ENCODE measurements around the gene IL20RA. TPM values are rescaled to one million over a fixed set of nuclear protein-coding genes. Genes with fewer than 3 reads are reported as not detected.

Gene IL20RA
- total and polyA plus RNA-seq, 2 of the 8 experiments (the other 6 are each of a cell fraction or from before 2014, with no cell fraction given) = 1.3 to 1.7 TPM

- peak overlapping the region; percentile 70 for H4K91ac ChIP-seq (replicated peaks; ENCODE audit: insufficient read length, low read length)
- peak overlapping the region in 1 of 4 experiments; percentile 74; a peak in 2 of 7 replicates for H3K9ac ChIP-seq (replicated peaks in 1 of 4; ENCODE audit: extremely low read depth in 1 of 4, low read depth in 3 of 4, low read length in 3 of 4)
- no peaks in the 10 kb centered on the region for H3K4me1 ChIP-seq (replicated peaks in 1 of 4; ENCODE audit: control insufficient read depth in 3 of 4, insufficient read depth in 4 of 4, low read length in 3 of 4)
- H2AFZ ChIP-seq (ENCODE audit: low read length) = peak overlapping the region; percentile 71; the same call in 1 of the 2 replicates
- peak overlapping the region; percentile 54; the same call in 1 of the 2 replicates for H4K8ac ChIP-seq (ENCODE audit: extremely low read depth, insufficient read depth, low read length)
- H3K27me3 ChIP-seq (replicated peaks in 1 of 4; ENCODE audit: control insufficient read depth in 3 of 4, extremely low read depth in 1 of 4, insufficient read depth in 3 of 4, low read length in 3 of 4) = peaks cover 0 to 30% (median 16%) of the 10 kb centered on the region in 4 experiments; a peak in 6 of 7 replicates
- H3K23me2 ChIP-seq (ENCODE audit: low read depth, low read length) = peaks cover 5% of the 10 kb centered on the region; the same call in 1 of the 2 replicates
- 9% methylated on average over 42 of the region's 42 CpGs; no CpG with 5 or more reads in 1 of the 2 experiments for WGBS, 2 experiments (ENCODE audit: extremely low coverage in 1 of 2, insufficient coverage in 1 of 2, insufficient read length in 1 of 2, insufficient replicate concordance in 2 of 2, low coverage in 1 of 2, low lambda C conversion rate in 2 of 2, missing lambda C conversion rate in 1 of 2)
- no peaks in the 10 kb centered on the region for H3K9me3 ChIP-seq (ENCODE audit: insufficient read depth in 2 of 2, low read depth in 1 of 2, low read length in 1 of 2)
- peak overlapping the region; percentile 53 to 78 for H3K4me2 ChIP-seq (ENCODE audit: insufficient read depth in 1 of 2, low read depth in 2 of 2, low read length in 2 of 2)
- H3K23ac ChIP-seq (ENCODE audit: insufficient read length) = no peak overlapping the region
- H4K5ac ChIP-seq (ENCODE audit: insufficient read length, low read depth, low read length) = no peak overlapping the region
- H3K79me1 ChIP-seq (ENCODE audit: low read depth, low read length) = no peaks in the 10 kb centered on the region
- FAIRE-seq (no peak), DNase-seq (ENCODE audit: low read depth in 1 of 2, low spot score in 2 of 2) (no peak)
- no peaks in the 10 kb centered on the region for H4K20me1 ChIP-seq (replicated peaks in 1 of 2; ENCODE audit: control insufficient read depth in 1 of 2, insufficient read depth in 2 of 2, low read length in 2 of 2)
- H3K36me3 ChIP-seq (ENCODE audit: control insufficient read depth in 2 of 4, insufficient read depth in 4 of 4, low read length in 3 of 4) = no peaks in the 10 kb centered on the region
- H2AK5ac ChIP-seq (ENCODE audit: low read depth, low read length) = no peak overlapping the region
- H2BK15ac ChIP-seq (ENCODE audit: low read length) = no peak overlapping the region
- no peaks in the 10 kb centered on the region for H3K79me2 ChIP-seq (ENCODE audit: control insufficient read depth in 1 of 2, insufficient read depth in 2 of 2, low read length in 2 of 2)
- no peak overlapping the region for H2BK12ac ChIP-seq (ENCODE audit: low read depth, low read length)
- no peak overlapping the region for H3K14ac ChIP-seq (ENCODE audit: insufficient read length)
- no peak overlapping the region for H3K18ac ChIP-seq (ENCODE audit: extremely low read depth, low read length)
- H3K27ac ChIP-seq (ENCODE audit: low read depth, low read length) = no peak overlapping the region
- H3K4me3 ChIP-seq (ENCODE audit: extremely low read depth in 1 of 4, insufficient read depth in 2 of 4, low read depth in 3 of 4, low read length in 4 of 4) = peak overlapping the region; percentile 45 to 77 (median 60)
- no peak overlapping the region for H2BK120ac ChIP-seq (replicated peaks; ENCODE audit: low read depth, low read length)
- no peak overlapping the region for H2BK20ac ChIP-seq (ENCODE audit: low read length)
- peak overlapping the region; percentile 37 for H3K56ac ChIP-seq (replicated peaks; ENCODE audit: insufficient read length, low read depth, low read length)
- no peak overlapping the region for H2BK5ac ChIP-seq (ENCODE audit: low read depth, low read length)
- TF ChIP-seq E2F6 (IDR thresholded peaks at IDR 0.05) (peak; percentile 82), RXRA (IDR thresholded peaks at IDR 0.05; ENCODE audit: insufficient read depth, low read depth, low read length) (no peak), JUN (IDR thresholded peaks at IDR 0.05; ENCODE audit: low read depth, low read length) (no peak), TAF1 (IDR thresholded peaks at IDR 0.05; ENCODE audit: low read depth, low read length) (0 out of 2 replicates have a peak, but pooled peaks have one; percentile 13), CHD2 (IDR thresholded peaks at IDR 0.05; ENCODE audit: low read length) (peak; percentile 81), TBP (IDR thresholded peaks at IDR 0.05; ENCODE audit: low read depth, low read length) (0 out of 2 replicates have a peak, but pooled peaks have one; percentile 10), USF2 (IDR thresholded peaks at IDR 0.05; ENCODE audit: low read length) (no peak), RNF2 (IDR thresholded peaks at IDR 0.05; ENCODE audit: borderline replicate concordance, low read depth, low read length, missing control alignments, poor library complexity, severe bottlenecking) (peak; percentile 65), BRCA1 (IDR thresholded peaks at IDR 0.05; ENCODE audit: low read depth, low read length) (no peak)
- POLR2A ChIA-PET (ENCODE audit: partially characterized antibody) = interaction anchor here (0.7 to 1.2 kb wide), 5 partner anchors 11 to 1664 kb away, joined by 3 read pairs; no protein-coding TSS in a partner anchor
- H3K4ac ChIP-seq (replicated peaks; ENCODE audit: insufficient read length, low read depth, low read length) = no peak overlapping the region
- CTCF ChIA-PET (ENCODE audit: partially characterized antibody) = interaction anchor here (0.8 to 1.5 kb wide), 5 partner anchors 16 to 86 kb away, joined by 3 to 4 read pairs (median 3); no protein-coding TSS in a partner anchor
These were observed 927 bp downstream of the IL20RA start for GRCh38 chr6:137043710-137044365.
